Measurements from ENCODE around the gene ORM1. TPM values are rescaled to one million over a fixed set of nuclear protein-coding genes. Genes with fewer than 3 reads are reported as not detected.

The ORM1 gene
- total and polyA plus RNA-seq, 10 of the 15 experiments (the other 5 are each of a cell fraction or from before 2014, with no cell fraction given): 4.4 TPM; not detected in 9

GRCh38 chr9:114372921-114373448 is 50.1 kb downstream of the ORM1 start (continued):
- TF ChIP-seq ZNF592 (IDR thresholded peaks at IDR 0.05): peak; percentile 75; the same call in 1 of the 2 replicates
- TF ChIP-seq, protein P1, sequence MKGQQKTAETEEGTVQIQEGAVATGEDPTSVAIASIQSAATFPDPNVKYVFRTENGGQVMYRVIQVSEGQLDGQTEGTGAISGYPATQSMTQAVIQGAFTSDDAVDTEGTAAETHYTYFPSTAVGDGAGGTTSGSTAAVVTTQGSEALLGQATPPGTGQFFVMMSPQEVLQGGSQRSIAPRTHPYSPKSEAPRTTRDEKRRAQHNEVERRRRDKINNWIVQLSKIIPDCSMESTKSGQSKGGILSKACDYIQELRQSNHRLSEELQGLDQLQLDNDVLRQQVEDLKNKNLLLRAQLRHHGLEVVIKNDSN (IDR thresholded peaks at IDR 0.05; ENCODE audit: borderline replicate concordance, extremely low read length, insufficient read depth, low read depth, low read length): no peak
- TF ChIP-seq, protein P2, sequence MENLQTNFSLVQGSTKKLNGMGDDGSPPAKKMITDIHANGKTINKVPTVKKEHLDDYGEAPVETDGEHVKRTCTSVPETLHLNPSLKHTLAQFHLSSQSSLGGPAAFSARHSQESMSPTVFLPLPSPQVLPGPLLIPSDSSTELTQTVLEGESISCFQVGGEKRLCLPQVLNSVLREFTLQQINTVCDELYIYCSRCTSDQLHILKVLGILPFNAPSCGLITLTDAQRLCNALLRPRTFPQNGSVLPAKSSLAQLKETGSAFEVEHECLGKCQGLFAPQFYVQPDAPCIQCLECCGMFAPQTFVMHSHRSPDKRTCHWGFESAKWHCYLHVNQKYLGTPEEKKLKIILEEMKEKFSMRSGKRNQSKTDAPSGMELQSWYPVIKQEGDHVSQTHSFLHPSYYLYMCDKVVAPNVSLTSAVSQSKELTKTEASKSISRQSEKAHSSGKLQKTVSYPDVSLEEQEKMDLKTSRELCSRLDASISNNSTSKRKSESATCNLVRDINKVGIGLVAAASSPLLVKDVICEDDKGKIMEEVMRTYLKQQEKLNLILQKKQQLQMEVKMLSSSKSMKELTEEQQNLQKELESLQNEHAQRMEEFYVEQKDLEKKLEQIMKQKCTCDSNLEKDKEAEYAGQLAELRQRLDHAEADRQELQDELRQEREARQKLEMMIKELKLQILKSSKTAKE (IDR thresholded peaks at IDR 0.05; ENCODE audit: low read depth, poor library complexity, severe bottlenecking): no peak
- TF ChIP-seq TARDBP (IDR thresholded peaks at IDR 0.05; ENCODE audit: borderline replicate concordance): no peak
- TF ChIP-seq, protein P3, sequence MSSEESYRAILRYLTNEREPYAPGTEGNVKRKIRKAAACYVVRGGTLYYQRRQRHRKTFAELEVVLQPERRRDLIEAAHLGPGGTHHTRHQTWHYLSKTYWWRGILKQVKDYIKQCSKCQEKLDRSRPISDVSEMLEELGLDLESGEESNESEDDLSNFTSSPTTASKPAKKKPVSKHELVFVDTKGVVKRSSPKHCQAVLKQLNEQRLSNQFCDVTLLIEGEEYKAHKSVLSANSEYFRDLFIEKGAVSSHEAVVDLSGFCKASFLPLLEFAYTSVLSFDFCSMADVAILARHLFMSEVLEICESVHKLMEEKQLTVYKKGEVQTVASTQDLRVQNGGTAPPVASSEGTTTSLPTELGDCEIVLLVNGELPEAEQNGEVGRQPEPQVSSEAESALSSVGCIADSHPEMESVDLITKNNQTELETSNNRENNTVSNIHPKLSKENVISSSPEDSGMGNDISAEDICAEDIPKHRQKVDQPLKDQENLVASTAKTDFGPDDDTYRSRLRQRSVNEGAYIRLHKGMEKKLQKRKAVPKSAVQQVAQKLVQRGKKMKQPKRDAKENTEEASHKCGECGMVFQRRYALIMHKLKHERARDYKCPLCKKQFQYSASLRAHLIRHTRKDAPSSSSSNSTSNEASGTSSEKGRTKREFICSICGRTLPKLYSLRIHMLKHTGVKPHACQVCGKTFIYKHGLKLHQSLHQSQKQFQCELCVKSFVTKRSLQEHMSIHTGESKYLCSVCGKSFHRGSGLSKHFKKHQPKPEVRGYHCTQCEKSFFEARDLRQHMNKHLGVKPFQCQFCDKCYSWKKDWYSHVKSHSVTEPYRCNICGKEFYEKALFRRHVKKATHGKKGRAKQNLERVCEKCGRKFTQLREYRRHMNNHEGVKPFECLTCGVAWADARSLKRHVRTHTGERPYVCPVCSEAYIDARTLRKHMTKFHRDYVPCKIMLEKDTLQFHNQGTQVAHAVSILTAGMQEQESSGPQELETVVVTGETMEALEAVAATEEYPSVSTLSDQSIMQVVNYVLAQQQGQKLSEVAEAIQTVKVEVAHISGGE (CRISPR knock-in tag; IDR thresholded peaks at IDR 0.05): 0 out of 2 replicates have a peak, but pooled peaks have one; percentile 38
- TF ChIP-seq NR2F1 (conservative IDR thresholded peaks at IDR 0.05): peak; percentile 70
- no peak for TF ChIP-seq RUNX3 (IDR thresholded peaks at IDR 0.05; ENCODE audit: low read length)
- TF ChIP-seq JUNB (IDR thresholded peaks at IDR 0.05): no peak; the same call in 1 of the 2 replicates
- TF ChIP-seq KAT2A (conservative IDR thresholded peaks at IDR 0.05; ENCODE audit: control insufficient read depth, low read depth, low read length): no peak
- 0 out of 2 replicates have a peak, but pooled peaks have one; percentile 40 for TF ChIP-seq ZNF24 (IDR thresholded peaks at IDR 0.05)
- peak; percentile 83 for TF ChIP-seq NR2C1 (IDR thresholded peaks at IDR 0.05)
- TF ChIP-seq CHD4 (IDR thresholded peaks at IDR 0.05): no peak
- TF ChIP-seq CHD1 (IDR thresholded peaks at IDR 0.05; ENCODE audit: low read depth, low read length): no peak
- TF ChIP-seq EP300 (IDR thresholded peaks at IDR 0.05; ENCODE audit: borderline replicate concordance in 1 of 2, control insufficient read depth in 1 of 2, low read depth in 2 of 2, low read length in 2 of 2): peak; percentile 72 to 86
- TF ChIP-seq CREB1 (IDR thresholded peaks at IDR 0.05; ENCODE audit: low read depth): no peak
- TF ChIP-seq FOXM1 (IDR thresholded peaks at IDR 0.05; ENCODE audit: low read depth, low read length): no peak
- peak; percentile 78; the same call in 1 of the 2 replicates for TF ChIP-seq TAF1 (IDR thresholded peaks at IDR 0.05; ENCODE audit: borderline replicate concordance, low read depth, low read length)
- TF ChIP-seq TBL1XR1 (IDR thresholded peaks at IDR 0.05; ENCODE audit: low read depth, low read length): peak; percentile 59; the same call in 1 of the 2 replicates
- TF ChIP-seq TCF12 (IDR thresholded peaks at IDR 0.05; ENCODE audit: low read depth, low read length): peak; percentile 96
- no peak for TF ChIP-seq SIN3A (IDR thresholded peaks at IDR 0.05; ENCODE audit: low read depth, low read length)
- no peak for TF ChIP-seq NFYA (IDR thresholded peaks at IDR 0.05; ENCODE audit: borderline replicate concordance, low read depth, low read length)

Measured in GM12878 (cell line).